COR-L47 (cell line): Measurements from ENCODE around the gene MRPL34.

Experiments used
- DNase-seq: peaks from one replicate; lab custom pipeline; 2025; lab: John Stamatoyannopoulos, UW

Gene MRPL34

GRCh38 chr19:17309965-17310461 lies 4.3 kb downstream of the MRPL34 start:
- no peak for DNase-seq

GRCh38 chr19:17311455-17312188 lies 6.0 kb downstream of the MRPL34 start:
- DNase-seq: no peak

DNA sequence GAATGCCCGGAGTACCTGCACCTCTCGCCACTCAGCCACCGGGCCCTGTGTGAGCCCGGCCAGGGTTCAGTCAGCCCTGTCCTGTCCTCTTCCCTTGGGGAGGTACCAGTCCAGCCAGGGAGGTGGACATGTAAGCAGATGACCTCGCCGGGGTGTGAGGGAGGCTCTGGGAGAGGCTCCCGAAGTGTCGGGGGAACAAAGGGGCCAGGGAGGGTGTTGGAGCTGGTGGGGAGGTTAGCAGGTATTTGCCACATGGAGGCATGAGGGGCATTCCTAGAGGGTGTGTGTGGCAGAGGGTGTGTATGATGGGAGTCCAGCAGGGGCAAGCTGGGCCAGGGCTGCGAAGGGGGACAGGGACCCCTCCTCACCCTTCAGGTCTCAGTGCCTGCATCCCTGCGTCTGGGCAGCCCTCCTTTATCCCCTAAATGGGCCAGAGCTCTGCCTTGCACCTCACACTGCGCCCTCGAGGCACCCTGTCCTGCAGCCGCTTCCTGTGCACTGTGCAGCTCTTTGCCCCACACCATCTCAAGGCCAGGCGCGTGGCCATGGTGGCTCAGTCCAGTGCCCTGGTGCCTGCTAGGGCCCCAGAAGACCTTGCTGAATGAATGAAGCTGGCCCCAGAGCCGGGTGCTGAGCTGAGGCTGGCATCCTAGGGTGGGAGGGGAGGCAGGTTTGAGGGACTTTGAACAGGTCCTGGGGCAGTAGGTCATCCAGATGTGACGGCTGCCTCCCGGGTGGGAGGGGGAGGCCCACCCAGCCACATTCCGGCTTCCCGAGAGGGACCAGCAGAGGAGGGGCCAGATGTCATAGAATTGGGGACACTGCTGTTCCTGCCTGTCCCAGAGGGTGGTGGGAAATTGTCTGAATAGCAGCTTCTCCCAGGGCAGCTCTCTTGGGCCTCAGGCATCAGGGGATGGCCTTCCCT lies 6.8 kb downstream of the MRPL34 start:
- DNase-seq: no peak

- DNase-seq: no peak
These were observed 8.4 kb downstream of the MRPL34 start for GRCh38 chr19:17314007-17314593.

- no peak for DNase-seq
These were observed 13.3 kb downstream of the MRPL34 start for GRCh38 chr19:17318966-17319365.

DNA sequence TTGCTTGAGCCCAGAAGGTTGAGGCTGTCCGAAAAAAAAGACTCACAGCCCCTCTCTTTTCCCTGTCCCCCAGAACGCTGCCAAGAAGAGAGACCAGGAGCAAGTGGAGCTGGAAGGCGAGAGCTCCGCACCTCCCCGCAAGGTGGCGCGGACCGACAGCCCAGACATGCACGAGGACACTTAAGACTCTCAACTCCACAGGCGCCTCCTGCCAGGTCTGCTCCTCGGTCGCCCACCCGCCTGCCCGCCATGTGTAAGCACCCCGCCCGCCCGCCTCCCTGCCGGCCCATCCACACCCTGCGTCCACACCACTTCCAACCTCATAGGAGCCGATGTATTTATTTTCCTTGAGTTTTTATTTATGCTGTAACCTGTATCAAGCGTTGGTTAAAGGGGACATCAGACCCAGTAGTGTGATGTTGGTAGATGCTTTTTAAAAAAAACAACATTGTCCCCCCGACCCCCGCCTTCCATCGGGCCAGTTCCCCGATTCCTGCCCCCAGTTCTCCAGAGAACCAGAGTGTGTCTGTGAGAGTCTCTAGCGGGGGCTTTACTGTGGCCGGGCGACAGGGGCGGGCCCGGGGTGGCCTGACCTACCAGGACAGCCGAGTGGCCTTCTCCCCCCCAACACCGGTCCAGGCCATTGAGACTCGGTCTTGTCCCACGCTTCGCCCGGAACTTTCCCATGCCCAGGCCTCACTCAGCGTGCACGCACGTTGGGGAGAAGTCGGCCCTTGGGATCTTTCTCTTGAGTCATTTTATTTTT lies 14.0 kb downstream of the MRPL34 start:
- DNase-seq: no peak

DNA sequence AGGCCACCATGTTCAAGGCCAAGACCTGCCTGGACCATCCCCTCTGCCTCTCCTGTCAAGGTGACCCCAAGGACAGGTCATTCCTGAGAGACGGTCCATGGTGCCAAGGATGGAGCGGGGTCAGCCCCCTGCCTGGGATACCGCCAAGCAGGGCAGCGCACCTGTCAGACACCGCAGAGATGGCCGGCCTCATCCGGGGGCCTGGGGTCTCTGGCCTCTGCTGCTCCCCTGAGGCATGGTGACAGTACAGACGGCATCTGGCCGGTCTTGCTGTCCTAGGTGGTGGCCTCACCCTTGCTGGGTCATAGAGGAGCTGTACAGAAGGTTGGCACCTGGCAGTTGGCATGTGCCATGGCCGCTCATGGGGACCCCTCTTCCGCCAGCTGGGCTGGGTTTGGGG lies 14.8 kb downstream of the MRPL34 start:
- DNase-seq: no peak

- DNase-seq: no peak
These were observed 16.2 kb downstream of the MRPL34 start for GRCh38 chr19:17321655-17322489.

DNA sequence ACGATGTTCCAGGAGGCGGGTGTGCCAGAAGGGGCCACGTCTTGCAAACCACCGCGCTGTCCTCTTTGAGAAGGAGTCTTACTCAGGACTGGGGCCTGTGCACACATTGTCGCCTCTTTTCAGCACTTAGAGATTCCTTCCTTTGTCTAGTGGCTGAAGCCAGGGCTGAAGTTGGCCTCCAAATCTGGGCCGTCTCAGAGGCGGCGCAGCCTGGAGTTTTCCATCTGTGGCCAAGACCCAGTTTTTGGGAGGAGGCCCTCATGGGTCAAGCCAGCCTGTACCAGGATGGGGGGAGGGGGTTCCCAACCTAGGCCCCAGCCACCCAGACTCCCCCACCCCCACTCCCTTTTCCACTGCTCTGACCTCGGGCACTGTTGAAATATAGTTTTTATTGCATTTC lies 17.2 kb downstream of the MRPL34 start:
- no peak for DNase-seq

GRCh38 chr19:17323300-17323963 lies 17.8 kb downstream of the MRPL34 start:
- DNase-seq: no peak

DNA sequence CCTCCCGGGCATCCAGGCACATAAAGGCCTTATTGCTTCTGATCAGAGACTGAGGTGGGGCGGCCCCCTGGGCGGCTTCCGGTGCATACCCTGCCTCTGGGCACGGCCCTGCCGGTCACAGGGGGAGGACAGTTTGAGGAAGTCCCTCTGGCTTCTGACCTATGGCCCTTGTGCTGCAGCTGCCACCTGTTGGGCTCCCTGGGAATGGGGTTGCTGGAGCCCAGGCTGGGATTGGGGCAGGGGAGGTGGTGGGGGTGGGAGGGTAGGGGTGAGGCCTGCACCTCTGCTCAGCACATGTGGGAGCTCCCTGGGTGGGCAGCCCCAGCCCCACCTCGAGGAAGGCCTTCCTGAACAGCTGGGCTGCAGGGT lies 18.3 kb downstream of the MRPL34 start:
- DNase-seq: no peak

GRCh38 chr19:17324357-17325114 lies 18.9 kb downstream of the MRPL34 start:
- DNase-seq: no peak

GRCh38 chr19:17325133-17325532 lies 19.5 kb downstream of the MRPL34 start:
- DNase-seq: no peak

DNA sequence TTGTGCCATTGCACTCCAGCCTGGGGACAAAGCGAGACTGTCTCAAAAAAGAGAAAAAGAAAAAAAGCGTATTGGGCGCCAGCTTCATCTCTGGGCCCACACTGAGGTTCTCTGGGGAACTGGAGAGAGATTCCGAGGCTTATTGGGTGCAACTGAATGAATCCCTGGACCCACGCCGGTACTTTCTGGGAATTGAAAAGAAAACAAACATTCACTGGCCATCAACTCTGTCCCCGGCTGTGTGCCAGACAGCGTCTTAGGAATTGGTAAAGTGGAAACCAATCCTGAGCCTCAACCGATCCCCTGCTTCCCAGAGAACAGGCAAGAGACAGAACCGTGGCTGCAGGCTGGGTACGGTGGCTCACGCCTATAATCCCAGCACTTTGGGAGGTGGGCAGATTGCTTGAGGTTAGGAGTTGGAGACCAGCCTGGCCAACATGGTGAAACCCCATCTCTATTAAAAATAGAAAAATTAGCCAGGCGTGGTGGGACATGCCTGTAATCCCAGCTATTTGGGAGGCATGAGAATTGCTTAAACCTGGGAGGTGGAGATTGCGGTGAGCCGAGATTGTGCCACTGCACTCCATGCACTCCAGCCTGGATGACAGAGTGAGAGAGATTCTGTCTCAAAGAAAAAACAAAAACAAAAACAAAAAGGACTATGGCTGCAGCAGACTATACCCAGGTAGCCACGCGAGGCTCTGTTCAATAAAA lies 20.4 kb downstream of the MRPL34 start:
- DNase-seq: no peak

DNA sequence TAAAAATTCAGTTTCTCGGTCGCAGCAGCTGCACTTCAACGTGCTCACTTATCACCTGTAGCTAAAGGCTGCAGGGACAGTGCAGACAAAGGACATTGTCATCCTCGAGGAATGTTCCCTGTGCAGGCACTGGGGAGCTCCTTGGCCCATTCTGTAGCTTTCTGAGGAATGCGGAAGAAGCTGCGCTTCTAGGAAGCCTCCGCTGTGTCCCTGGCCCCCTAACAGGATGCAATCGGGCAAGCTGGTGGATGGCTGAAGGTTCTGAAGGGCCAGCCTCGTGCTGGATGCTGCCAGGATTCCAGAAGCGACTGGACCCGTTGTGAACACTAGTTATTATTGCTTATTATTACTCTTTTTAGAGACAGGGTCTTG lies 20.9 kb downstream of the MRPL34 start:
- no peak for DNase-seq

GRCh38 chr19:17327068-17327653 lies 21.5 kb downstream of the MRPL34 start:
- DNase-seq: no peak

- DNase-seq: no peak
These were observed 22.2 kb downstream of the MRPL34 start for GRCh38 chr19:17327654-17328516.
